ENCODE results near the gene PFKL. TPM values are rescaled to one million over a fixed set of nuclear protein-coding genes. Genes with fewer than 3 reads are reported as not detected.

PFKL gene
- polyA plus RNA-seq, 4 donors, result 138 to 281 (median 216) TPM

- 82 to 90% (median 83%) methylated on average over 12 of the region's 12 CpGs for WGBS, 3 donors
- Histone ChIP-seq H3K9me3 (ENCODE audit: control insufficient read depth in 2 of 2, insufficient read depth in 1 of 2, low read depth in 1 of 2, low read length in 1 of 2) (no peaks in the 10 kb centered on the region), H3K4me1 (ENCODE audit: control insufficient read depth in 3 of 3, insufficient read depth in 2 of 3, low read depth in 1 of 3, low read length in 2 of 3) (peaks cover 0 to 28% (median 0%) of the 10 kb centered on the region in 3 donors), H3K27ac (ENCODE audit: low read depth in 1 of 3, low read length in 2 of 3) (no peak overlapping the region), H3K27me3 (ENCODE audit: control insufficient read depth in 3 of 3, insufficient read depth in 3 of 3, low read length in 3 of 3) (no peaks in the 10 kb centered on the region), H3K36me3 (ENCODE audit: control insufficient read depth in 3 of 3, insufficient read depth in 2 of 3, low read depth in 1 of 3, low read length in 3 of 3) (no peaks in the 10 kb centered on the region), H3K4me3 (ENCODE audit: low read depth in 1 of 3, low read length in 3 of 3) (no peak overlapping the region)
- FAIRE-seq (no peak), DNase-seq (no peak)
Observed at GRCh38 chr21:44296103-44296519, 3.7 kb upstream of the PFKL start.

- 75 to 83% (median 76%) methylated on average over 13 of the region's 13 CpGs for WGBS, 3 donors
- Histone ChIP-seq H3K4me1 (ENCODE audit: control insufficient read depth in 3 of 3, insufficient read depth in 2 of 3, low read depth in 1 of 3, low read length in 2 of 3) (peaks cover 0 to 34% (median 2%) of the 10 kb centered on the region in 3 donors), H3K4me3 (ENCODE audit: low read depth in 1 of 3, low read length in 3 of 3) (no peak overlapping the region), H3K27me3 (ENCODE audit: control insufficient read depth in 3 of 3, insufficient read depth in 3 of 3, low read length in 3 of 3) (no peaks in the 10 kb centered on the region), H3K36me3 (ENCODE audit: control insufficient read depth in 3 of 3, insufficient read depth in 2 of 3, low read depth in 1 of 3, low read length in 3 of 3) (peaks cover 0 to 5% (median 0%) of the 10 kb centered on the region in 3 donors), H3K9me3 (ENCODE audit: control insufficient read depth in 2 of 2, insufficient read depth in 1 of 2, low read depth in 1 of 2, low read length in 1 of 2) (no peaks in the 10 kb centered on the region), H3K27ac (ENCODE audit: low read depth in 1 of 3, low read length in 2 of 3) (no peak overlapping the region)
- DNase-seq (no peak), FAIRE-seq (no peak)
Observed at GRCh38 chr21:44296916-44297315, 2.9 kb upstream of the PFKL start.

- H3K36me3 ChIP-seq (ENCODE audit: control insufficient read depth in 3 of 3, insufficient read depth in 2 of 3, low read depth in 1 of 3, low read length in 3 of 3), result peaks cover 0 to 12% (median 0%) of the 10 kb centered on the region in 3 donors
- no peak overlapping the region for H3K4me3 ChIP-seq (ENCODE audit: low read depth in 1 of 3, low read length in 3 of 3)
- DNase-seq (peak; percentile 86 to 91), FAIRE-seq (no peak)
- WGBS, 3 donors, result 21 to 25% (median 25%) methylated on average over 22 of the region's 22 CpGs
- H3K4me1 ChIP-seq (ENCODE audit: control insufficient read depth in 3 of 3, insufficient read depth in 2 of 3, low read depth in 1 of 3, low read length in 2 of 3), result peaks cover 2 to 42% (median 3%) of the 10 kb centered on the region in 3 donors
- peak overlapping the region in 1 of 3 donors; percentile 31 for H3K27ac ChIP-seq (ENCODE audit: low read depth in 1 of 3, low read length in 2 of 3)
- H3K9me3 ChIP-seq (ENCODE audit: control insufficient read depth in 2 of 2, insufficient read depth in 1 of 2, low read depth in 1 of 2, low read length in 1 of 2), result no peaks in the 10 kb centered on the region
- no peaks in the 10 kb centered on the region for H3K27me3 ChIP-seq (ENCODE audit: control insufficient read depth in 3 of 3, insufficient read depth in 3 of 3, low read length in 3 of 3)
Observed at GRCh38 chr21:44297525-44298290, 2.1 kb upstream of the PFKL start.

GRCh38 chr21:44298301-44298700 lies 1.6 kb upstream of the PFKL start:
- Histone ChIP-seq H3K27ac (ENCODE audit: low read depth in 1 of 3, low read length in 2 of 3) (peak overlapping the region in 1 of 3 donors; percentile 31), H3K4me3 (ENCODE audit: low read depth in 1 of 3, low read length in 3 of 3) (no peak overlapping the region), H3K36me3 (ENCODE audit: control insufficient read depth in 3 of 3, insufficient read depth in 2 of 3, low read depth in 1 of 3, low read length in 3 of 3) (peaks cover 0 to 12% (median 0%) of the 10 kb centered on the region in 3 donors), H3K4me1 (ENCODE audit: control insufficient read depth in 3 of 3, insufficient read depth in 2 of 3, low read depth in 1 of 3, low read length in 2 of 3) (peaks cover 2 to 42% (median 3%) of the 10 kb centered on the region in 3 donors), H3K9me3 (ENCODE audit: control insufficient read depth in 2 of 2, insufficient read depth in 1 of 2, low read depth in 1 of 2, low read length in 1 of 2) (no peaks in the 10 kb centered on the region), H3K27me3 (ENCODE audit: control insufficient read depth in 3 of 3, insufficient read depth in 3 of 3, low read length in 3 of 3) (no peaks in the 10 kb centered on the region)
- WGBS, 3 donors, result 89 to 95% (median 93%) methylated on average over 2 of the region's 2 CpGs
- no peak for FAIRE-seq
- DNase-seq, result peak in 1 of 2 donors; percentile 22

- no peak for FAIRE-seq
- H3K4me1 ChIP-seq (ENCODE audit: control insufficient read depth in 3 of 3, insufficient read depth in 2 of 3, low read depth in 1 of 3, low read length in 2 of 3), result peaks cover 5 to 48% (median 5%) of the 10 kb centered on the region in 3 donors
Observed at GRCh38 chr21:44299085-44299457, 782 bp upstream of the PFKL start.

GRCh38 chr21:44300262-44300959 lies 558 bp downstream of the PFKL start:
- Histone ChIP-seq H3K9me3 (ENCODE audit: control insufficient read depth in 2 of 2, insufficient read depth in 1 of 2, low read depth in 1 of 2, low read length in 1 of 2) (no peaks in the 10 kb centered on the region), H3K4me3 (ENCODE audit: low read depth in 1 of 3, low read length in 3 of 3) (peak overlapping the region; percentile 73 to 96 (median 83)), H3K27me3 (ENCODE audit: control insufficient read depth in 3 of 3, insufficient read depth in 3 of 3, low read length in 3 of 3) (no peaks in the 10 kb centered on the region), H3K27ac (ENCODE audit: low read depth in 1 of 3, low read length in 2 of 3) (peak overlapping the region; percentile 84 to 98 (median 84)), H3K4me1 (ENCODE audit: control insufficient read depth in 3 of 3, insufficient read depth in 2 of 3, low read depth in 1 of 3, low read length in 2 of 3) (peaks cover 10 to 54% (median 11%) of the 10 kb centered on the region in 3 donors), H3K36me3 (ENCODE audit: control insufficient read depth in 3 of 3, insufficient read depth in 2 of 3, low read depth in 1 of 3, low read length in 3 of 3) (peaks cover 0 to 22% (median 0%) of the 10 kb centered on the region in 3 donors)
- WGBS, 3 donors, result 0 to 1% (median 1%) methylated on average over 31 to 67 of the region's 67 CpGs
- no peak for FAIRE-seq
- peak; percentile 81 to 90 for DNase-seq

More at GRCh38 chr21:44299085-44299457, 782 bp upstream of the PFKL start:
- DNase-seq, result no peak
- H3K4me3 ChIP-seq (ENCODE audit: low read depth in 1 of 3, low read length in 3 of 3), result peak overlapping the region; percentile 60 to 96 (median 83)
- H3K9me3 ChIP-seq (ENCODE audit: control insufficient read depth in 2 of 2, insufficient read depth in 1 of 2, low read depth in 1 of 2, low read length in 1 of 2), result no peaks in the 10 kb centered on the region
- H3K27ac ChIP-seq (ENCODE audit: low read depth in 1 of 3, low read length in 2 of 3), result peak overlapping the region; percentile 87 to 99 (median 92)
- H3K27me3 ChIP-seq (ENCODE audit: control insufficient read depth in 3 of 3, insufficient read depth in 3 of 3, low read length in 3 of 3), result no peaks in the 10 kb centered on the region
- peaks cover 0 to 14% (median 0%) of the 10 kb centered on the region in 3 donors for H3K36me3 ChIP-seq (ENCODE audit: control insufficient read depth in 3 of 3, insufficient read depth in 2 of 3, low read depth in 1 of 3, low read length in 3 of 3)
- WGBS, 3 donors, result 31 to 38% (median 34%) methylated on average over 10 of the region's 10 CpGs

- WGBS, 3 donors, result 21 to 49% (median 33%) methylated on average over 11 to 13 of the region's 13 CpGs
- DNase-seq (peak in 1 of 2 donors; percentile 18), FAIRE-seq (no peak)
- H3K27ac ChIP-seq (ENCODE audit: low read depth in 1 of 3, low read length in 2 of 3), result peak overlapping the region; percentile 84 to 98 (median 84)
- H3K9me3 ChIP-seq (ENCODE audit: control insufficient read depth in 2 of 2, insufficient read depth in 1 of 2, low read depth in 1 of 2, low read length in 1 of 2), result no peaks in the 10 kb centered on the region
- peak overlapping the region; percentile 73 to 96 (median 83) for H3K4me3 ChIP-seq (ENCODE audit: low read depth in 1 of 3, low read length in 3 of 3)
- H3K36me3 ChIP-seq (ENCODE audit: control insufficient read depth in 3 of 3, insufficient read depth in 2 of 3, low read depth in 1 of 3, low read length in 3 of 3), result peaks cover 0 to 29% (median 0%) of the 10 kb centered on the region in 3 donors
- H3K4me1 ChIP-seq (ENCODE audit: control insufficient read depth in 3 of 3, insufficient read depth in 2 of 3, low read depth in 1 of 3, low read length in 2 of 3), result peaks cover 10 to 56% (median 11%) of the 10 kb centered on the region in 3 donors
- no peaks in the 10 kb centered on the region for H3K27me3 ChIP-seq (ENCODE audit: control insufficient read depth in 3 of 3, insufficient read depth in 3 of 3, low read length in 3 of 3)
Observed at GRCh38 chr21:44301141-44301540, 1.3 kb downstream of the PFKL start.

GRCh38 chr21:44301961-44302406 lies 2.1 kb downstream of the PFKL start:
- Histone ChIP-seq H3K27ac (ENCODE audit: low read depth in 1 of 3, low read length in 2 of 3) (peak overlapping the region; percentile 84 to 98 (median 84)), H3K9me3 (ENCODE audit: control insufficient read depth in 2 of 2, insufficient read depth in 1 of 2, low read depth in 1 of 2, low read length in 1 of 2) (no peaks in the 10 kb centered on the region), H3K36me3 (ENCODE audit: control insufficient read depth in 3 of 3, insufficient read depth in 2 of 3, low read depth in 1 of 3, low read length in 3 of 3) (peaks cover 0 to 38% (median 2%) of the 10 kb centered on the region in 3 donors), H3K4me3 (ENCODE audit: low read depth in 1 of 3, low read length in 3 of 3) (peak overlapping the region in 2 of 3 donors; percentile 73 to 96), H3K4me1 (ENCODE audit: control insufficient read depth in 3 of 3, insufficient read depth in 2 of 3, low read depth in 1 of 3, low read length in 2 of 3) (peaks cover 10 to 61% (median 11%) of the 10 kb centered on the region in 3 donors), H3K27me3 (ENCODE audit: control insufficient read depth in 3 of 3, insufficient read depth in 3 of 3, low read length in 3 of 3) (no peaks in the 10 kb centered on the region)
- DNase-seq, result peak; percentile 42 to 54
- WGBS, 3 donors, result 32 to 61% (median 37%) methylated on average over 7 to 9 of the region's 9 CpGs
- no peak for FAIRE-seq

Data from small intestine (tissue), 7 donors.